HG02970 (cell line): ENCODE data around the gene CFAP100.

Experiments used
- ATAC-seq: cut with Tn5 transposase; IDR thresholded peaks from one replicate; pipeline ENCODE4 v1.9.1; 2021; ENCODE audit warnings: mild to moderate bottlenecking, moderate library complexity, moderate number of reproducible peaks; ENCODE audit not compliant: unreplicated experiment, low FRiP score

CFAP100 gene

DNA sequence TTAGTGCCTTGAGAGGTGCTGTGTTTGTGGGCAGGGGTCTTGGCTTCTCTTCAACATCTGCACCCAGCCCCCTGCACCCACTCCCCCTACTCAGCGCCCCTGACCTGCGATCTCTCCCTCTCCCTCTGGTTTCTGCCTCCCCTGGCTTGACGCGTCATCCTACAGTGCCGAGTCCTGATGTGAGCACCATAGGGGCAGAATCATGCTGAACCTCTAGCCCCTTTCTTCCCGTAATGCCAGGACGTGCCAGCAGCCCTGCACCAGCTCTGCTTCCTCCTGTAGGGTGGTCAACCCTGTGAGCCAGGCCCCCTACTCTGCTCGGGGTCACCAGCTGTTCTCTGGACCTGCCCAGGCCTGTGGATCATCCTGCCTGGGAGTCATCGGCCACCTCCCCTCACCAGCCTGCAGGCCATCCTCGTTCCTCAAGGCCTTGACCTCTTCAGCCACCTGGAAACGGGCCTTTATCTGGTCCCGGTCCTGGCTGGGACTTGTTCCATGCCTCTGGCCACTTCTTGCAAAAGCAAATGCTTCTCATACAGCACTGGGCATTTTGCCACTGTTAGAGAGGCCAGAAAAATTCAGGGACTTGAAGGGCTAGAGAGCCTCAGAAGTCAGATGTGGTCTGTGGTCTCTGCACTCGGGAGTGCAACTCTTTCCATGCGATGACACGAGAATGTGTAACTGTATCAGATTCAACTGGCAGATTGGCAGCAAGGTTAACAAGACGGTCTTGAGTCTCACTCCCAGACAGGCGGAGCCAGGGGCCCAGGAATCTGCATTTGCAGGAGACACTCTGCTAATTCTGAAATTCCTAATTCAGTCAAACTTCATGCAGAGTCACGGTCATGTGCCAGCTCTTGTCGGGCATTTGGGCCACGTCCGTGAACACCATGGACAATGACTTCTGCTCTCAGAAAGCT, 20.8 kb upstream of the CFAP100 start:
- no peak for ATAC-seq

DNA sequence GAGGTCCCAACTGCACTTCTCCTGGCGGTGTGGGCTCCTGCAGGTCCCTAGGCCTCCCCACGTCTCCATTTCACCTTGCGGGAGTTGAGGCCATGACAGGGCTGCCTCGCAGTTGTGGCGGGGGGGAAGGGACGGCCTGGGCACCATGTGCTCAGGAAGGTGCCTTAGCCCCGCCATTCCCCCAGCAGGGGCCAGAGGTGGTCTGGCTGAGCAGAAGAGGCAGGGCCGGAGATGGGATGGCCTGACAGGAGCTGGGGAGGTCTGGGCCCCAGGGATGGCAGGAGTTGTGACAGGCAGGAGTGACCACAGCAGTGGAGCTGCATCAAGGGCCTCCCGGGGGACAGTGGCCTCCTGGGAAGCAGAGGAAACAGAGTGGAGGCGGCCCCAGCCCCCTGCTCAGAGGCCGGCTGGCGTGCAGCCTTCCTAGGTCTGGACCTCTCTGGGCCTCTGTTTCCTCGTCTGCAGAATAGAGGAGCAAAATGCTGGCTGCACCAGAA, 18.8 kb upstream of the CFAP100 start:
- no peak for ATAC-seq

DNA sequence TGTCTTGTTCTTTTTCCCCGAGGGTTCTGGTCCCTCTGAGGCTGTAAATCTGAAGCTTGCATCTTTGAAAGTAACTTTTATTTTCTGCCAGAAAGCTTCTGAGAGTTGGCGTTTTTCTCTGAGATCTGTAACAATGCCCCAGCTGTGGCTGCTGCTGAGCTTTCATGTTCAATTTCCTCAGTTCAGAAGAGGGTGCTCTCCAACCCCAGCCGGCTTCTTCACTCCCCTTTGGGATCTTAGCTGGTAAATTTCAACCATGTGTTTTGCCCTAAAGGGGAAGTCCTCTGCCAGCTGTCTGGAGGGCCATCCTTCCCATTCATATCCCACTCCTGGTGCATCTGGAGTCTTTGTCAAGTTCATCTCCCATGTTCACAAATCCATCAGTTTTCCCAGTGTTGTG, 18.3 kb upstream of the CFAP100 start:
- no peak for ATAC-seq

DNA sequence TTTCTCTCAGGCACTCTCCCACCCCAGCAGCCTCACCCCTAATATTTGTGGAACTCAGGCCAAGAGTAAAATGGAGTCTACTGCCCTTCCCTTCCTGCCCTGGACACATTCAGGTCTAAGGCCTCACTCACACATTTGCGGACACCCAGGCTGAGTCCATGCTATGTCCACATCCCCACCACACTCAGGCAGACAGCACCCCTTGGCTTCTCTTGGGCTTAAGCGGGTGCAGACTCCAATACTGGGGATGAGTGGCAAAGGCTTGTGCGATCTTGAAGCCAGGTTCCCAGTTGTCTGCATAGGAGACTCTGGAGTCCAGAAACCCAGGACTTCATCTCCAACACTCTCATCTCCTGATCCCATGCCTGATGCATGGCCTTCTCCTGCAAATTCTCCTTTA, 17.5 kb upstream of the CFAP100 start:
- ATAC-seq, result no peak

DNA sequence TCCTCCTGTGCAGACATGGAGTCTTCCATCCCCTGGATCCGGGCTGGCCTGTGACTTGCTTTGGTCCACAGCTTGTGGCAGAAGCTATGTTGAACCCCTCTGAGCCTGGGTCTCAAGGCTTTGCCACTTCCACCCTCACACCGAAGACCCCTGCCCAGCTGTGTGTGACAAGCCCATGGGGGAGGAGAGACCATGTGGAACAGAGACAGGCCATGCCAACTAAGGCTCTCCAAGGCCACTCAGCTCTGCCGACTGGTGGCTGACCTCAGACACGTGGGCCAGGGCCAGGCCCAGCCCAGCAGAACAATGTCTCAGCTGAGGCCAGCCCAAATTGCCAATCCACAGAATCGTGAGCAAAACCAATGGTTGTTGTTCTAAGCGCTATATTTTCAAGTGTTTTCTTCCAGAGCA, 16.4 kb upstream of the CFAP100 start:
- ATAC-seq, result no peak

DNA sequence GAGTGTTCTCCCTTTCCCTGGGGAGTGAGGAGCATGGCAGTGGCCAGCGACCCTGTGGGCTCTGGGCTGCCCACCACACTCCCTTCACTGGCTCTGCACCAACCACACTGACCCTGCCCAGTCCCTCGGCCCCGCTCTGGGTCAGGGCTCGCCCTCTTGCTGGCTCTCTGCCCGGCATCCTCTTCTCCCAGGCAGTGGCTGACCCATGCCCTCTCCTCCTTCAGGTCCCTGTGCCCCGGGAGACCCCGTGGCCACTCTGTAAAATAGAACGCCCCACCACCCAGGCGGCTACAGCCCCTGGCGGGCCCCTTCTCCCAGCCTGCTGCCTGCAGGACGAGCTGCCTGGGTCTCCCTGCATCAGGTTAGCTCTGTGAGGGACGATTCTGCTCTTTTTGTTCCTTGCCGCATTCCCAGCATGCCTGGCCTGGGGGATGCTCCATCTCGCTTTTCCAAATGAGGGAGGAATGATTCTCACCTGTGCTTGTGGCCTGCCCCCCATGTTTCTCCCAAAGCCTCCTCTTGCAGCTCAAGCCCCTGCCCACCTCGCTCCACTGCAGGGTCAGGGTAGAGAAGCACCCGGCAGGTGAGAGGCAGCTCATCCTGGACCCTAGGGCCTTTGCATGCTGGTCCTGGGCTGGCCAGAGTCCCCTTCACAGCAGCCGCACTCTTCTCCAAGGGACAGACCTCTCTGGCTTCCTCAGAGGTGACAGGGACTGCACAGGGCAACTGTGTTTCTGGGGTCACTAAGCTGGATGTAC, 14.5 kb upstream of the CFAP100 start:
- no peak for ATAC-seq

DNA sequence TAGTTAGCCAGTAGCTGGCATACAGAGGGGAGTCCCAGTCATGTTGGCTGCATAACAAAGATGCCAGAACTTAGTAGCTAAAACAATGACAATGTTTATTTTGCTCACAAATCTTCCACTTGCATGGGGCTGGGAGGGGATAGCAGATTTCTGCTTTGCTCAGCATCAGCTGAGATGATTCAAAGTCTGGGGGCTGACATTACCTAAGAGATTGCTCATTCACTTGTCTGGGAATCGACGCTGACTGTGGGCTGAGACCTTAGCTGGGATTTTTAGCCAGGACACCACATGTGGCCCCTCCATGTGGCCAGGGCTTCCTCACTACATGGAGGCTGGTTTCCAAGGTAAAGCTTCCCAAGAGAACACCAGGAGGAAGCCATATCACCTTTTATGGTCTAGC, 12.7 kb upstream of the CFAP100 start:
- ATAC-seq, result no peak

DNA sequence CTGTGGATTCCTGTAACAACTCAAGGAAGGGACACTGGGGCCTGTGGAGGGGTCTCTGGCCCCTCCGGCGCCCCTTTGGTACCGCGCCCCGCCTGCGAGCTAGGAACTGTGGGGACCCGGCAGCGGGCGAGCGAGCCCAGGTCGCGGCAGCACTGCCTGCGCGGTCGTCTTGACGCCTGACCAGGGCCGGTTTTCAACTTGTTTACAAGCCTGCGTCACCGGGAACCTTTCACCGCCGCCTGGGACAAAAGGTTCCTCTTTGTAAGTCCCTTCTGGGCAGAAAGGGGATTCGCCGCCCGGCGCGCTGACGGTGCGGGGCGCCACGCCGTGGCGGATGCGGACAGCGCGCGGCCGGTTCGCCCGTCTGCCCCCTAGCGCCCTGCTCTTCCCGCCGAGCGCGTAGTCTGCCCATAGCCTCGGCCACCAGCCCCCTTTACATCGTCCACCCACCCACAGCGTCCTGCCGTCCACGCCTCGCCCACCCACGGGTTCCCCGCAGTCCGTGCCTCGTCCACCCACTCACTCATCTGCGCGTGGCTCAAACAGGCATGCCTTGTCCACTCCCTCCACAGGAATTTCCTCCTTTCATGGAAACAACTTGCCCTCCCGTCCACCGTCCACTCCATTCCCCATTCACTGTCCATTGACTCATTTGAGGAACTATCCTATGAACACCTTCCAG, 5.5 kb upstream of the CFAP100 start:
- ATAC-seq, result peak; percentile 66

DNA sequence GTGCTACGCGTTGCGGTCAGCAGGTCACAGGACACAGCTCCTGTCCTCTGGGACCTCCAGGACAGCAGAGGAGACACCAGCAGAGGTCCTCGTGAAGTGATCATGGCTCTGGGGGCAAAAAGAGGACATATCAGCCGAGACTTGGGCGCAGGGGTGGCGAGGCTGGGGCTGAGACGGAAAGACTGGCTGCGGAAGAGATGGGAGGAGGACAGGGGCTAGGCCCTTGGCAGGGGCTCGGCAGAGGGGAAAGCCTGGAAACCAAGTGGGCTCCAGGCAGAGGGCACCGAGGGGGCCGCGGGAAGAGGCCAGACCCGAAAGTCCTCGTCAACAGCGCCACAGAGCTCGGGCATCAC, 4.9 kb upstream of the CFAP100 start:
- ATAC-seq, result no peak

DNA sequence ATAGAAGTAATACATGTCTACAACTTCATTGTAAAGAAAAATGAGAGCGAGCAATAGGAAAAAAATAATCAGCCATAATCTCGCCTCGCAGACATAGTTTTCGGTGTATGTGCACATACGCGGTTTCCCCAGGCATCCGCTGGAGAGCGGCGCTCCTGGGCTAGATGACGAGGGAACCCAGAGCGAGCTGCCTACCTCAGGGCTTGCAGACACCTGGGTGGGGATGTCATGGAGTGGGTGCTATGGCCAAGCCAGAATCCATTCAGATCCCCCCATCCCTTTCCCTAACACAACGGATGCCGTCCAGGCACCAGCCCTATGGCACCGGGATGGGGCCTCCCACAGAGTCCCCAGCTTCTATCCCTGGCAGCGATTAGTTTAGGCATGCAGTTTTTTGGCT, 4.5 kb upstream of the CFAP100 start:
- ATAC-seq, result no peak

DNA sequence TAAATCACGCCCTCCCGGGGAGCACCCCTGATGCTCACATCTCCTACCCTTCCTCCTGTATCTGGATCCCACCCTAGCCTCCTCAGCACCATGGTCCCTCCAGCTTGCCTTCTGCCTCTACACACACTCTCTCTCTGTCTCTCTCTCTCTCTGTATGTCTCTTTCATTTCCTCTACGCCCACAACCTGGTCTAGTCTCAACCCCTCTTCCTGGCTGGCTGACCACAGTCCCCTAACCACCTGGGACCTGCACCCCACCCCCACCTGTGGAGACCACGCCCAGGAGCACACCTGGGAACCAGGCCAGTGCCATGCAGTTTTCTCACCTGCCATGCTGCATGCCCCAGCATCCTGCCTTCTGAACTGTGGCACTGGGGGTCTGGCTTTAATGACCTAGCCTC, 4.0 kb upstream of the CFAP100 start:
- ATAC-seq, result no peak

DNA sequence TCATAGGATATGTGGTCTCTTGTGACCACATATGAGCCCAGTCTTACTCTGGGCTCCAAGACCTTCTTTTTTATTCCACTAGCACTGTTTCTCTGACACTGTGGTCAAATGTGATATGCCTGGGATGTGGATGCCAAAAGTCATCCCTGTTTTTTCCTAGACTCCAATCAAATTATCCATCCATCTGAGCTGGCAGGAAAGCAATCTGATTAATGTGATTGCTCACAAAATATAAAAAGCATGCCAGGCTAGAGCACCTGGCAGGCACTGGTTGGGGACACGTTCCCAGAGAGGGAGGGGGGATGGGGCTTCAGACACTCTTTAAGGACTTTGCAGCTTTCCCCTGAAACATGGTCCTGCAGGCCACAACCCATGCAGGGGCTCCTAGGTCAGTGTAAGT, 3.1 kb upstream of the CFAP100 start:
- no peak for ATAC-seq

DNA sequence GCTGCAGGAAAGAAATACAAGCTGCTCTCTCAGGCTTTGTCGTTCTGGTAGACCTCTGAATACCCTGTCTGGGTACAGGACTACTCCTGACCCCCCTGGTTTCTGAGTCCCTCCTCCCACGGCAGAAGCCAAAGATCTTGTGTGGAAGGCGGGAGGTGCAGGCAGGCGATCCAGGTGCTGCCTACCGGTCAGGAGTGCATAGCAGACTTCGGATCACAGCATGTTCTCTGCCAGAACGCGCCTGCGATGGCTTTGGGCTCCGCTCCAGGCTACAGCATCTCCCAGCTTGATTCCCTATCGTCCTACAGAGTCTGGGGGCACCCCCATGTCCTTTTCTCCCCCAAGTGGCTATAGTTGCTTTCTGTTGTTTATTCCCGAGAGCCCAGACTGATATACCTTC, 2.5 kb upstream of the CFAP100 start:
- ATAC-seq, result no peak

DNA sequence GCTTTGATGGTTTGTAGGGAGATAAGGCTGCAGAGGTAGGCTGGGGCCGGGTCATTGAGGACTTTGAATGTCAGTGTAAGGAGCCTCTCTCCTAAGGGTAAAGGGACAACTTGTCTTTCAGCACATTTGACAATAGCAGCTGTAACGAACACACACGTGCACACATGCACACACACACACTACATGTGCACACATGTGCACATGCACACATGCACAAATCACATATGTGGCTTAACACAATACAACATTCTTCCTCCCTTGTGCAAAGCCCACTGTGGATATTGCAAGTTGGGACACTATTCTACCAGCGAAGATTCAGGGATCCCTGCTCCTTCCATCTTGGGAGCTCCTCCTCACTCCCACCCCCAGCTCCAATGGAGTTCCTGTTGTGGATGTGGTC, 1.1 kb upstream of the CFAP100 start:
- ATAC-seq, result no peak

DNA sequence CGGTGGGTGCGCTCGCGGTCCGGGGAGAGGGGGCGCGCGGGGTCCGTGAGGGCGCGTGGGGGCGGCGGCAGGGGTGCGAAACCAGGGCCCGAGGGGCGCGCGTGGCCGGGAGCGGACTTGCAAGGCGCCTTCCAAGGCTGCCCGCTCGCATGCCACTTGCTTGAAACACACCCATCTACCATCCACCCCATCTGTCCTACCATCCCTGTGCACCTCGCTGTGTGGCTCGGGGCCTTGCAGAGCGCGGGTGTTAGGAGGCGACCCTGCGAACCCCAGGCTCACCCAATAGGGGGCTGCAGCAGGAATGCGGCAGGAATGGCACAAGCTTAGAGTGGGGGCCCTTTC, 240 bp downstream of the CFAP100 start:
- no peak for ATAC-seq

DNA sequence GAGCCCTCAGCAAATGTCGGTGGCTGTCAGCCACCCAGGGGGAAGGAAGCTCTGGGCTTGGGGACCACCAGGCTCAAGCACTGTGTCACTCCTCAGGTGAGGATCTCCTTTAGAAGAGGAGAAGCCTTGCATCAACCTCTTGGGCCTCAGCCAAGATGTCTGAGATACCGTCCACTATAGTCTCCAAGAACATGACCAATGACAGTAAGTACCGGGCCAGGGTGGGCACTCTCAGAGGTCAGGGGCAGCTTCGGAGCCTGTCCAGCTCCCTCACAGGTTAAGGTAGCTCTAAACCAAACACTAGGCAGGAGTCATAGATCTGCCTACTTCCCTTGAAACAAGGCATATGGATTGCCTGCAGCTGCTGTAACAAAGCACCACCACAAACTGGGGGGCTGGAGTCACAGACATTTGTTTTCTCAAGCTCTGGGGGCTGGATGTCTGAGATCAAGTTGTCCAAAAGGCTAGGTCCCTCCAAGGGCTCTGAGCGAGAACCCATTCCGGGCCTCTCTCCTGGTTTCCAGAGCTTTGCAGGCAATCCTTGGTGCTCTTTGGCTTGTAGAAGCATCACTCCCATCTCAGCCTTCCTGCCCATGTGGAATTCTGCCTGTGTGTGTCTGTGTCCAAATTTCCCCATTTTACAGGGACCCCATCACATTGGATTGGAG, 1.3 kb downstream of the CFAP100 start:
- no peak for ATAC-seq

DNA sequence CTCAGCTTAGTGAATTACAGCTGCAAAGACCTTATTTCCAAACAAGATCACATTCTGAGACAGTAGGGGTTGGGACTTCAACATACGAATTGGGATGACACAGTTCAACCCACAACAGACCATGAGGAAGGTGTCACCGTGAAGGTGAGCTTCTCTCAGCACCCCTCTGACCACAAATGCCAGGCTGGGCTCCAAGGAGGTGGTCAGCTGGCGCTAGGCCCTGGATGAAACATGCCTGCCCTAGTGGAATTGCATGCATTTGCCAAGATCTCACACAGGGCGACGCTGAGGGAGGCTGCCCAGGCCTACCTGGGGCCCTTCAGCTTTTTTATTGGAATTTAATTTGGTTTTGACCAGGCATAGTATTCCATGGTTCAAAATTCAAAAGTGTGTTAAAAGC, 1.8 kb downstream of the CFAP100 start:
- no peak for ATAC-seq

DNA sequence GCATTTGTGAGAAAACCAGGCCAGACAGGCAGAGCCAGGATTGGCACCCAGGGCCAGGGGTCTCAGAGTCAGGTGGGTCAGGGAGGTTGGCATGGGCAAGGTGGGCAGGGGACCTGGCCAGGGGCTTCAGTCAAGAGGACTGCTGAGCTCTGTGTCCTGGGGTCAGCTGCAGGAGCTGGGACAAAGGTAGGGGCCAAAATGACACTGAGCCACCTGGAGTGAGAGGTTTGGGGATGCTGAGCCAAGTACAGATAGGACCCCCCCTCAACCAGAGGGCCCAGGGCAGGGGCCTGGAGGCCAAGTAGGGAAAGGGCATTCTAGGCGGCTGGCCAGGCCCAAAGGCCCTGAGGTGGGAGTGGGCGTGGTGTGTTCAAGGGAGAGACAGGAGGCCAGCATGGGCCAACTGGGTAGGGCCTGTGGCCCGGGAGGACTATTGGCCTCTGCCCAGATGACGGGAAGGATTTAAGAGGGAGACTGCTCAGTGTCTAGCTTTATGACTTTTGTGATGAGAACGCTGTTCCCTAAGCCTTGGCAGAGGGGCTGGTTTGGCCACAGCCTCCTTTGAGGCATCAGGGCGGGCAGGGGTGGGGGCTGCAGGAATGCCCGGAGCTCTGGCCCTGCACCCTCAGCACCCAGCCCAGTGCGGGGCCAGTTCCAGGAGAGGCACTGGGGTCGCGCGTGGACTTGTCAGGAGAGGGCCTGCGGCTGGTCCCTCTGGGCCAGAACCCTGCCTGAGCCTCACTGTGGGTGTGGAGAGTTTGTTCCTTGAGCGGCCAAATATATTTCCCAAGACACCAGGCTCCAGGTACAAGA, 3.1 kb downstream of the CFAP100 start:
- no peak for ATAC-seq

DNA sequence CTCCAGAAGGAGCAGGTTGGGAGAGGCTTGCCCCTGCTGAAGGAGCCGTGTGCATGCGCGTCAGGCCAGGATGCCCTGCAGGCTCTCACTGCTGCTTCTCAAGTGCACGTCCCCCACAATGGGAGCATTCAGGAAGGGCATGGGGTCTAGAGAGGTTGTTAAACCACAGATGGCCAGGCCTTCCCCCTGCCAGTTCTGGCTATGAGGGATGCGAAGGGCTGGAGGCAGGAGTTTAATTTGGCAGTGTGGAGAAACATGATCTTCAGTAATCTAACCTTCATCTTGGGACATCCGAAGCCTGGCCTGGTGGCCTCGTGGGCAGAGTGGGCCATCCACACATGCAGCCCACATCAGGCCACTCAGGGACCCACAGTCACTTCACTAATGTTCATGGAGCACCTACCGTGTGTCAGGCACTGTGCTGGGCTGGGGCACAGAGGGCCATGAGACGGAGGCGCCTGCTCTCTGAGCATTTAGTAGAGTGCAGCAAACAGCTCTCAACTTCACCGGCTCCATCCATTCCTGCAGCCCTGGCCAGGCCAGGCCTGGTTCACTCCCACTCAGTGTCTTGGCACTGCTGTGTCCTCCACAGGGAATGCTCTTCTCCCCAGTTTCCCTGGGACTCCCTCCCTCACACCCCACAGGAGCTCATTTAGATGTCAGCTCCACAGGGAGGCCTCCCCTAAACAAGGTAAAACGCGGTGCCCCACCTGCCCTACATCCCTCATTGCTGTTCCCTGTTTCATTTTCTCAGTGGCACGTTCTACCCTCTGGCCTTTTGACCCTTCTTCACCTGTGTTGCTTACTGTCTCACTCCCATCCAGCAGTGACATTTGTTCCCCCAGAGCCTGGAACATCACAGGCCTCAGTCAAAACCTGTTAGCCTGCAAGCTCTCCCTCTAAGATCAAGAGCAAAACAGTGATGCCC, 4.0 kb downstream of the CFAP100 start:
- no peak for ATAC-seq
